ENCODE measurements around the gene OCSTAMP. TPM values are rescaled to one million over a fixed set of nuclear protein-coding genes. Genes with fewer than 3 reads are reported as not detected.

OCSTAMP gene
- total RNA-seq, 4 donors from 2014 or later: not detected

GRCh38 chr20:46547995-46548394, 2.5 kb downstream of the OCSTAMP start:
- TF ChIP-seq POLR2A (IDR thresholded peaks at IDR 0.05): no peak
- TF ChIP-seq, protein P1, sequence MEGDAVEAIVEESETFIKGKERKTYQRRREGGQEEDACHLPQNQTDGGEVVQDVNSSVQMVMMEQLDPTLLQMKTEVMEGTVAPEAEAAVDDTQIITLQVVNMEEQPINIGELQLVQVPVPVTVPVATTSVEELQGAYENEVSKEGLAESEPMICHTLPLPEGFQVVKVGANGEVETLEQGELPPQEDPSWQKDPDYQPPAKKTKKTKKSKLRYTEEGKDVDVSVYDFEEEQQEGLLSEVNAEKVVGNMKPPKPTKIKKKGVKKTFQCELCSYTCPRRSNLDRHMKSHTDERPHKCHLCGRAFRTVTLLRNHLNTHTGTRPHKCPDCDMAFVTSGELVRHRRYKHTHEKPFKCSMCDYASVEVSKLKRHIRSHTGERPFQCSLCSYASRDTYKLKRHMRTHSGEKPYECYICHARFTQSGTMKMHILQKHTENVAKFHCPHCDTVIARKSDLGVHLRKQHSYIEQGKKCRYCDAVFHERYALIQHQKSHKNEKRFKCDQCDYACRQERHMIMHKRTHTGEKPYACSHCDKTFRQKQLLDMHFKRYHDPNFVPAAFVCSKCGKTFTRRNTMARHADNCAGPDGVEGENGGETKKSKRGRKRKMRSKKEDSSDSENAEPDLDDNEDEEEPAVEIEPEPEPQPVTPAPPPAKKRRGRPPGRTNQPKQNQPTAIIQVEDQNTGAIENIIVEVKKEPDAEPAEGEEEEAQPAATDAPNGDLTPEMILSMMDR (IDR thresholded peaks at IDR 0.05): no peak
- no peak overlapping the region for H3K27ac ChIP-seq
- WGBS, 2 donors: 76 to 86% methylated on average over 6 of the region's 6 CpGs
- DNase-seq: no peak
- no peaks in the 10 kb centered on the region for H3K9me3 ChIP-seq
- no peaks in the 10 kb centered on the region for H3K4me1 ChIP-seq
- intact Hi-C loops (cut with DNase I): no loop called here
- H3K27me3 ChIP-seq: peaks cover 0 to 32% (median 0%) of the 10 kb centered on the region in 4 donors
- H3K4me3 ChIP-seq: no peak overlapping the region
- H3K36me3 ChIP-seq: no peaks in the 10 kb centered on the region

GRCh38 chr20:46546936-46547335, 3.5 kb downstream of the OCSTAMP start:
- Histone ChIP-seq H3K4me1 (no peaks in the 10 kb centered on the region), H3K27me3 (peaks cover 0 to 42% (median 0%) of the 10 kb centered on the region in 4 donors), H3K9me3 (no peaks in the 10 kb centered on the region), H3K4me3 (no peak overlapping the region), H3K27ac (no peak overlapping the region), H3K36me3 (no peaks in the 10 kb centered on the region)
- TF ChIP-seq POLR2A (IDR thresholded peaks at IDR 0.05): no peak
- TF ChIP-seq, protein P1 (IDR thresholded peaks at IDR 0.05): no peak
- intact Hi-C loops (cut with DNase I): no loop called here
- 66 to 72% methylated on average over 6 of the region's 6 CpGs for WGBS, 2 donors
- DNase-seq: no peak

GRCh38 chr20:46546298-46546697, 4.2 kb downstream of the OCSTAMP start:
- Histone ChIP-seq H3K4me3 (no peak overlapping the region), H3K27ac (no peak overlapping the region), H3K27me3 (peaks cover 0 to 48% (median 0%) of the 10 kb centered on the region in 4 donors), H3K4me1 (no peaks in the 10 kb centered on the region), H3K36me3 (no peaks in the 10 kb centered on the region), H3K9me3 (no peaks in the 10 kb centered on the region)
- intact Hi-C loops (cut with DNase I): no loop called here
- DNase-seq: no peak
- 92 to 94% methylated on average over 3 of the region's 3 CpGs for WGBS, 2 donors
- TF ChIP-seq POLR2A (IDR thresholded peaks at IDR 0.05): no peak
- TF ChIP-seq, protein P1 (IDR thresholded peaks at IDR 0.05): no peak

DNA sequence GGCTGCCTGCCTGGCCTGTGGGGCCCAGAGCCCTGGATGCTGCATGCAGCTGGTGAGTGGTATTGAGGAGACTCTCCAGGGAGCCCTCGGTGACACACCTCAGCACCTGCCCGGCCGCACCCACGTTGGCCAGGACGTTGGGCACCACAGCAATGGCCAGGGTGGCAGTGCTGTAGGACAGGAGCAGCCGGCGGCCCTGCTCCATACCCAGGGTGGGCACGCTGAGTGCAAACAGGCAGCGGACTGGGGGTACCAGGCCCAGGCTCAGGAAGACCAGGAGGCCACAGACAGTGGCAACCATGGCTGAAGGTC, 4.7 kb downstream of the OCSTAMP start:
- intact Hi-C loops (cut with DNase I): no loop called here
- 100% methylated on average over 1 of the region's 9 CpGs; no CpG with 5 or more reads in 1 of the 2 donors for WGBS, 2 donors
- no peak for DNase-seq

GRCh38 chr20:46545077-46545826, 5.2 kb downstream of the OCSTAMP start:
- 71 to 83% methylated on average over 1 to 5 of the region's 14 CpGs for WGBS, 2 donors
- TF ChIP-seq, protein P1 (IDR thresholded peaks at IDR 0.05): no peak
- no peak for TF ChIP-seq POLR2A (IDR thresholded peaks at IDR 0.05)

More for the DNA sequence above, 4.7 kb downstream of the OCSTAMP start:
- Histone ChIP-seq H3K4me1 (no peaks in the 10 kb centered on the region), H3K9me3 (no peaks in the 10 kb centered on the region), H3K4me3 (no peak overlapping the region), H3K27me3 (peaks cover 0 to 51% (median 0%) of the 10 kb centered on the region in 4 donors), H3K27ac (no peak overlapping the region), H3K36me3 (no peaks in the 10 kb centered on the region)
- TF ChIP-seq, protein P1 (IDR thresholded peaks at IDR 0.05): no peak
- TF ChIP-seq POLR2A (IDR thresholded peaks at IDR 0.05): no peak

More at GRCh38 chr20:46545077-46545826, 5.2 kb downstream of the OCSTAMP start:
- no peak for DNase-seq
- Histone ChIP-seq H3K27ac (no peak overlapping the region), H3K9me3 (no peaks in the 10 kb centered on the region), H3K27me3 (peaks cover 0 to 51% (median 0%) of the 10 kb centered on the region in 4 donors), H3K4me3 (no peak overlapping the region), H3K4me1 (no peaks in the 10 kb centered on the region), H3K36me3 (no peaks in the 10 kb centered on the region)
- intact Hi-C loops (cut with DNase I): no loop called here

Data from esophagus squamous epithelium (tissue), 5 donors.